Body of pancreas (tissue), 4 donors: ENCODE measurements around the gene SGTA. TPM values are rescaled to one million over a fixed set of nuclear protein-coding genes. Genes with fewer than 3 reads are reported as not detected.

Source experiments
- ATAC-seq: fragments of 150-250 bp; one replicate; pipeline ENCODE4 v1.9.1; 2016
- DNase-seq, 4 donors: peaks; one replicate each; pipeline ENCODE4 v3.0.0-alpha.2; 2019
- H3K27ac ChIP-seq, 4 donors: fragments of 200-600 bp; sonication (generic); 1 replicate in 3 of 4; 2 replicates in 1 of 4; pipeline versions ENCODE4 v1.5.1 to v1.6.1; 2016 to 2019; ENCODE audit warnings: mild to moderate bottlenecking in 1 of 4, mixed read lengths in 1 of 4, moderate library complexity in 1 of 4
- H3K27me3 ChIP-seq, 2 donors: fragments of 200-600 bp; sonication (generic); one replicate each; pipeline ENCODE4 v1.6.0; 2016; ENCODE audit warnings: mild to moderate bottlenecking in 1 of 2
- H3K36me3 ChIP-seq, 2 donors: fragments of 200-600 bp; sonication (generic); replicated peaks in 1 of 2; 2 replicates each; pipeline ENCODE4 v1.5.1; 2016; ENCODE audit warnings: low read depth in 2 of 2; ENCODE audit not compliant: insufficient read depth in 1 of 2
- H3K4me1 ChIP-seq: fragments of 200-600 bp; sonication (generic); one replicate; pipeline ENCODE4 v1.6.0; 2016
- H3K4me3 ChIP-seq, 2 donors: fragments of 200-600 bp; sonication (generic); 1 replicate in 1 of 2; 2 replicates in 1 of 2; pipeline ENCODE4 v1.5.1; 2016 to 2019
- H3K9me3 ChIP-seq, 3 donors: fragments of 200-600 bp; sonication (generic); 1 replicate in 2 of 3; 2 replicates in 1 of 3; pipeline ENCODE4 v1.5.1; 2016
- POLR2A ChIP-seq, 3 donors: fragments of 450-650 bp; IDR thresholded peaks; one replicate each; pipeline ENCODE4 v1.6.1; 2016; ENCODE audit warnings: antibody characterized with exemption in 3 of 3, mild to moderate bottlenecking in 2 of 3
- WGBS, 2 donors: methylation state at CpG; one replicate each; pipeline ENCODE4 v1.1.5; 2017; 5-methylcytosine and 5-hydroxymethylcytosine counted together
- intact Hi-C: fragments of 100-400 bp; cut with DNase I; formaldehyde crosslinking; loops from one replicate; pipeline ENCODE4 v1.15.1; 2023
- total RNA-seq, 2 donors: library from RNA; depleted of rRNA; stranded (reverse); fragments of >200 nt; gene quantifications; one replicate each; pipeline ENCODE4 v1.1.0, GENCODE V29; 2016
- TF ChIP-seq, protein P1 (sequence below), 7 experiments: fragments of 450-650 bp in 4 of 7; fragments of 200-600 bp in 3 of 7; sonication (generic) in 3 of 7; IDR thresholded peaks; one replicate each; pipeline ENCODE4 v1.5.1; 2016 to 2019; ENCODE audit warnings: antibody characterized with exemption in 7 of 7

The SGTA gene, protein sequence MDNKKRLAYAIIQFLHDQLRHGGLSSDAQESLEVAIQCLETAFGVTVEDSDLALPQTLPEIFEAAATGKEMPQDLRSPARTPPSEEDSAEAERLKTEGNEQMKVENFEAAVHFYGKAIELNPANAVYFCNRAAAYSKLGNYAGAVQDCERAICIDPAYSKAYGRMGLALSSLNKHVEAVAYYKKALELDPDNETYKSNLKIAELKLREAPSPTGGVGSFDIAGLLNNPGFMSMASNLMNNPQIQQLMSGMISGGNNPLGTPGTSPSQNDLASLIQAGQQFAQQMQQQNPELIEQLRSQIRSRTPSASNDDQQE
- total RNA-seq, result 10 to 100 TPM; 24.6 to 41.5 TPM

DNA sequence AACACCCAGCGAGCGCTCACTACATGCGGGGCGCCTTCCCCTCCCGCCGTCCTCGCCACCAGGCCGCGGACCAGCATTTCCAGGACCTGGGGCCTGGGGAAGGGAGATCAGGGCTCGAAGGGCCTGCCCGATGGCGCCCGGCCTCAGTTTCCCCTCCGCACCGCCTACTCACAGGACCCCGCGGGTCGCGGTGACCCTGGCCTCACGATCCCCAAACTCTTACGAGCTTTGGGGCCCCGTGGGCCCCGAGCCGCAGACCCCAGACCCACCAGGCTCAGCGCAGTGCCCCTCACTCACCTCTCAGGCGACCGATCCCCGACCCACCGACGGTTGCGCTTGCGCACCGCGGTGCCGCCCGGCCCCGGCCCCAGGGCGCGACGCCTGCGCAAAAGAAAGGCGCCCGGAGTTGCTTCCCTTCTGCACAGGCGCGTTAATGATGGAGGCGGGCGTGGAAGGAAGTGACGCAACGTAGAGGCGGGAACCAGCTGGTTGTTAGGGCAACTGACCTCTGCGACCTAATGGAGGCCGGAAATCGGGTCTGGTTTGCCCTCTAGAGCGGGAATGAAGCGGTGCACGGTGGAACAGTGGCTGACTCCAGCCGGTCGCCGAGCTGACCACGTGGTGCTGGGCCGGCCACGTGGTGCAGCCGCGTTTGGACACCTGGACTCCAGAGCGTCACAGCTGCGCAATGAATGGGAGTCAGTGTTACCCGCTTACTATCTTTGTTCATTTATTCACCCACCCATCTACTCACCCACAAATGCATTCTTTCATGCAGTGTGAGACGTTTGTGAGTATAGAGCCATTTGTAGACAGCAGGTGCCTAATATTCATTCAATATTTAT, at the start of gene SGTA:
TSS of gene SGTA (minus strand) at position 338 of the 845 bp plus-strand sequence. CDS start 14,205 bp downstream, outside the sequence.
- Histone ChIP-seq H3K27ac (peak within 1 kb of the TSS; percentile 59 to 95 (median 92)), H3K27me3 (no peaks in the 10 kb centered on the region), H3K4me1 (peaks cover 48% of the 10 kb centered on the region), H3K36me3 (no peaks in the 10 kb centered on the region), H3K9me3 (no peaks in the 10 kb centered on the region), H3K4me3 (peak within 1 kb of the TSS; percentile 96 to 97)
- intact Hi-C loops, result no loop called here
- TF ChIP-seq POLR2A (IDR thresholded peaks at IDR 0.05), result peak in 2 of 3 donors; percentile 69 to 78
- TF ChIP-seq, protein P1, sequence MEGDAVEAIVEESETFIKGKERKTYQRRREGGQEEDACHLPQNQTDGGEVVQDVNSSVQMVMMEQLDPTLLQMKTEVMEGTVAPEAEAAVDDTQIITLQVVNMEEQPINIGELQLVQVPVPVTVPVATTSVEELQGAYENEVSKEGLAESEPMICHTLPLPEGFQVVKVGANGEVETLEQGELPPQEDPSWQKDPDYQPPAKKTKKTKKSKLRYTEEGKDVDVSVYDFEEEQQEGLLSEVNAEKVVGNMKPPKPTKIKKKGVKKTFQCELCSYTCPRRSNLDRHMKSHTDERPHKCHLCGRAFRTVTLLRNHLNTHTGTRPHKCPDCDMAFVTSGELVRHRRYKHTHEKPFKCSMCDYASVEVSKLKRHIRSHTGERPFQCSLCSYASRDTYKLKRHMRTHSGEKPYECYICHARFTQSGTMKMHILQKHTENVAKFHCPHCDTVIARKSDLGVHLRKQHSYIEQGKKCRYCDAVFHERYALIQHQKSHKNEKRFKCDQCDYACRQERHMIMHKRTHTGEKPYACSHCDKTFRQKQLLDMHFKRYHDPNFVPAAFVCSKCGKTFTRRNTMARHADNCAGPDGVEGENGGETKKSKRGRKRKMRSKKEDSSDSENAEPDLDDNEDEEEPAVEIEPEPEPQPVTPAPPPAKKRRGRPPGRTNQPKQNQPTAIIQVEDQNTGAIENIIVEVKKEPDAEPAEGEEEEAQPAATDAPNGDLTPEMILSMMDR (IDR thresholded peaks at IDR 0.05), result peak; percentile 16 to 88 (median 68)
- DNase-seq (peak; percentile 99), ATAC-seq (peak; percentile 89)
- WGBS, 2 donors, result 1 to 2% methylated on average over 6 to 68 of the region's 68 CpGs

DNA sequence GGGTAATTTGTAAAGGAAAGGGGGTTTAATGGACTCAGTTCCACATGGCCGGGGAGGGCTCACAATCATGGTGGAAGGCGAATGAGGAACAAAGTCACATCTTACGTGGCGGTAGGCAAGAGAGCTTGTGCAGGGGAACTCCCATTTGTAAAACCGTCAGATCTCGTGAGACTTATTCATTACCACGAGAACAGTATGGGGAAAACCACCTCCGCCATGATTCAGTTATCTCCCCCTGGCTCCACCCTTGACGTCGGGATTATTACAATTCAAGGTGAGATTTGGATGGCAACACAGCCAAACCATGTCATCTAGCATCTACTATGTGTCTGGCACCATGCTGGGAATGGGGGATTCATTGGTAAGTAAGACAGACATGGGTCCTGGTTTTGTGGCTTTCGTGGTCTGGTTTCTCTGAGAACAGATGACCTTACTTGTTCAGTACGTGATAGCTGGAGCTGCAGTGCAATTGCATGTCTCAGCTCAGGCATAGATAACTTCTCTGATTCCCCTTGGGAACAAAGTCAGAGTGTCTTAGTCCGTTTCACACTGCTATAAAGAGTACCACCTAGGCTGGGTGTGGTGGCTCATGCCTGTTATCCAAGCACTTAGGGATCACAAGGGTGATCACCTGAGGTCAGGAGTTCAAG, 44.9 kb upstream of the SGTA start:
- no peaks in the 10 kb centered on the region for H3K27me3 ChIP-seq
- TF ChIP-seq, protein P1 (IDR thresholded peaks at IDR 0.05), result no peak
- no peak for TF ChIP-seq POLR2A (IDR thresholded peaks at IDR 0.05)
- no peak for DNase-seq
- ATAC-seq, result no peak
- H3K4me3 ChIP-seq, result no peak overlapping the region
- H3K9me3 ChIP-seq, result peaks cover 0 to 11% (median 0%) of the 10 kb centered on the region in 3 donors
- no peaks in the 10 kb centered on the region for H3K4me1 ChIP-seq
- WGBS, 2 donors, result 94 to 96% methylated on average over 13 of the region's 13 CpGs
- peaks cover 0 to 7% of the 10 kb centered on the region in 2 donors for H3K36me3 ChIP-seq
- H3K27ac ChIP-seq, result no peak overlapping the region
- intact Hi-C loops, result no loop called here

DNA sequence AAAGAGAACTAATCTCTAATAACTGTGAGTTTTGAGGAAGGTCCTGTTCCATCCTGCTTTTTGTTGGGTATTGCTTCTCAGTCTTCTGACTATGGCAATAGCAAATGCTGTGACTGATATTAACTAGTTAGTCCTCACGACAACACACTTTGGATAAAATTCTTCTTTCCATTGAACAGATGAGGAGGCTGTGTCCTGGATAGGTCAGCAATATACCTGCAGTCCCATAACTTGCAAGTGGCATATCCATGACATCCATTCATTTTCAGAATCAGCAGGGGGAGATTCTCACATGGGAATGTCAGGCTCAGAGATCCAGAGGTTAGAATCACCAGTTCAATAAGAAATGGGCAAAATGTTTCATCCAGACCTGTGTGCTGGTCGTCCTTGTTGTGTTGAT, 43.9 kb upstream of the SGTA start:
- TF ChIP-seq POLR2A (IDR thresholded peaks at IDR 0.05), result no peak
- intact Hi-C loops, result no loop called here
- ATAC-seq (no peak), DNase-seq (no peak)
- Histone ChIP-seq H3K27me3 (no peaks in the 10 kb centered on the region), H3K27ac (no peak overlapping the region), H3K36me3 (no peaks in the 10 kb centered on the region), H3K4me1 (no peaks in the 10 kb centered on the region), H3K4me3 (no peak overlapping the region), H3K9me3 (peaks cover 0 to 4% (median 0%) of the 10 kb centered on the region in 3 donors)
- WGBS, 2 donors, result 86 to 94% methylated on average over 2 of the region's 2 CpGs

DNA sequence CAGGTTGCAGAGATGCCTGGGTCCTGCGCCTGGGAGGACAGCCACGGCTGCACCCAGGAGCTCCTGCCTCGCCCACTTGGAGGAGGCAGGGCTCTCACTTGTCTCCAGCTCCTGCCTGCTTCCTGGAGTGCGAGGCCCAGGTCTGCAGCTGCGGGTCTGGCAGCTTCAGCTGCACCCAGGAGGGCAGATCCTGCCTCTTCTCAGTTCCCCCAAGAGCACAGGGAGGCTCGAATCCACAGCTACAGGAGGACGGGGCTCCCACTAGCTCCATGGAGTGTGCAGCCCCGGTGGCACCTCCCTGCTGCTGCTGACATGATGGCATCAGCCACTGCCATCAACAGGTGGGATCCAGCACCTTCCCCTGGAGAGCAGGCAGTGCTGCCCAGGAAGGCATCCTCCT, 41.1 kb upstream of the SGTA start:
- TF ChIP-seq, protein P1 (IDR thresholded peaks at IDR 0.05), result no peak
- no peak for TF ChIP-seq POLR2A (IDR thresholded peaks at IDR 0.05)
- ATAC-seq, result no peak
- 82% methylated on average over 8 of the region's 8 CpGs; no CpG with 5 or more reads in 1 of the 2 donors for WGBS, 2 donors
- Histone ChIP-seq H3K36me3 (no peaks in the 10 kb centered on the region), H3K27ac (no peak overlapping the region), H3K4me3 (no peak overlapping the region), H3K4me1 (peaks cover 14% of the 10 kb centered on the region), H3K27me3 (no peaks in the 10 kb centered on the region), H3K9me3 (no peaks in the 10 kb centered on the region)
- intact Hi-C loops, result no loop called here
- DNase-seq, result no peak

DNA sequence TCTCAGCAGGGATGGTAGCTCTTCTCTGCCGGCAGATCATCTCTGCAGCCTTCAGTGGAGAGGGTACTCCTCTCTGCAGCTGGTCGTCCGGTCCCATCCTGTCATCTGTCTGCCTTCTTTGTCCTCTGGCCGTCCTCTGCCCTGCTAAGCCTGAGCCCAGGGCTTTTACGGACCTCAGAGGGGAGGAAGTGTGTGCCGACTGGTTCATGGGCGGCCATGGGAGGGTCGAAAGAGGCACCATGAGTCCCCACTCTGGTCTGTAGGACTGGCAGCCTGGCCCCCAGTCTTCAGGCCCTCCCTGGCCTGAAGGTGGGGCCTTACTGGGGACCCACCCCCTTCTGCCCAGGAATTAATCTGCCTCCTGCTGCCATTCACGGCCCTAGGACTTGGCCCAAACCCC, 40.6 kb upstream of the SGTA start:
- 61 to 82% methylated on average over 3 to 9 of the region's 9 CpGs for WGBS, 2 donors
- Histone ChIP-seq H3K27ac (no peak overlapping the region), H3K27me3 (no peaks in the 10 kb centered on the region), H3K36me3 (no peaks in the 10 kb centered on the region), H3K4me1 (peaks cover 14% of the 10 kb centered on the region), H3K9me3 (no peaks in the 10 kb centered on the region), H3K4me3 (no peak overlapping the region)
- no peak for DNase-seq
- intact Hi-C loops, result no loop called here
- TF ChIP-seq, protein P1 (IDR thresholded peaks at IDR 0.05), result no peak
- no peak for TF ChIP-seq POLR2A (IDR thresholded peaks at IDR 0.05)
- ATAC-seq, result no peak
